Measurements from ENCODE around the gene CWC22.
"Not testable (repeated sequence)": the region's sequence is repeated elsewhere in the genome, so short reads cannot be mapped to it uniquely, and the experiment has no call there.

Gene CWC22

DNA sequence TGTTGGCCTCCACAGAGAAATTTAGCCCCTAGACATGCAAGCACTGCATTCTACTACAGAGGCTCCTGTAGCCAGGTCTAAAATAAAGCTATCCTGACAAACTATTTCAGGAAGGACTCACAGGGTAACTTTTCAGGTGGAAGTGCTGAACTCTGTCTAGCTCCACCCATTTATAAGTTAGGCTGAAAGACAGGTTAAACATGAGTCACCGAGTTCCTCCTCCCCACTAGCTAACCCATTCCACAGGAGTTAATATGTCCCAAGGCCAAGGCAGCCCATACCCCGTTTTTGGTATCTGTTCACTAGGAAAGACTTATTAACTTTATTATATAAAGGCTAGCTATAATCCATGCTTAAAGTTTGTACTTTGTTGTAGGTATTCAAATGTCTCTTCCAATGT is 3.5 kb downstream of the CWC22 start:
- no peak for DNase-seq

DNA sequence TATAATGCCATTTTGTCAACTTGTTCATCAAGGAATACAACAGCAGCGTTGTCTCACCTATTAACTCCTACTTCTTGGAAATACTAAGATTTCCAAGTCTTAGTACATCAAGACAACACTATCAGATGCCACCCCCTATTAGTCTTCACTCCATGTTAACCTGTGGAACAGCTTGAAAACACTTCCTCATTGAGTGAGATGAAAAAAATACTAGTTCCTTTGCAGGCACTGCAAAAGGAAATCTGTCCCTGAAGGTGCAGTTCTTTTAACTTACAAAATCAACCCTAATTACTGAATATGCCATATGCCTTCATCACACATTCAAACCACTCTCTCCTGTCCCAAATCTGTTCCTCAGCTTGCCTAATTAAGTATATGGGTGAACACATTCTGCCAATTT is 4.0 kb downstream of the CWC22 start:
- DNase-seq = no peak

DNA sequence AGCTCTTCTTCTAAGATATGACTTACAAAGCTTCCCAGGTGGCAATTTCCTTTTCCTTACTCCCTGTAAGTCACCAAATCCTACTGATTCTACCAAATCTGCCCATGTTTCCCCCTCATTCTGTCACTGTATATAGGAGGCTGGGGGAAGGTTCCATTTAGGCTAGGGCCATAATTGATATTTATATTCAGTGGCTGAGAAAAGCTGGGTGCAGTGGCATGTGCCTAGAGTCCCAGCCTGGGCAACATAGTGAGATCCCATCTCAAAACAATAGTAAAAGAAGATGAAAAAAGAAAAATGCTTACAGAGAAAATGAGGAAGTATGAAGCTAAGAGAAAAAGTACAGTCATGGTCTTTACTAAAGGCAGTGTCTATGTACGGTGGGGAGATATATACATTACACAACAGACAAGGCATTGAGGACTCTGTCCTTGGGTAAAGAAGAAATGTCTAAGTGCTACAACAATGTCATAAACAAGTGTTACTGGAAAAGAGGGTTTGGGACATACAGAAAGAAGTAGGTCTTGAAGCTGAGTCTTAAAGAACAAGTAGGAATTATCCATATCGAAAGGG is 4.8 kb downstream of the CWC22 start:
- no peak for DNase-seq

DNA sequence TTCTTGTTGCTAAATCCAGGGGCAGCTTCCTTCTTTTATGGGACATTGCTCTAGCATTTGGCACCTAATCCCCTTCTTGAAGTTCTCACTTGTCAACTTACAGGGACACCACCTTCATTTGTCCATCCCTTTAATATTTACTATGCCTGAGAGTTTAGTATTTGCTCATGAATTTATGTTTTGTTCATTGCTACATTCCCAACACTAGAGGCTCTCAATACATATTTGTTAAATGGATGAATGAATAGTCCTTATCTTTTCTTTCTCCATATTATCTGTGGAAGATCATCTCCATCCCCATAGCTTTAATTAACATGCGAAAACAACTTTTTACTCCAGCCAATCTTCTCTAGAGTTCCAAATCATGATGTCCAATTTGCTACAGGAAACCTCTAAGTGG is 5.4 kb downstream of the CWC22 start:
- no peak for DNase-seq

DNA sequence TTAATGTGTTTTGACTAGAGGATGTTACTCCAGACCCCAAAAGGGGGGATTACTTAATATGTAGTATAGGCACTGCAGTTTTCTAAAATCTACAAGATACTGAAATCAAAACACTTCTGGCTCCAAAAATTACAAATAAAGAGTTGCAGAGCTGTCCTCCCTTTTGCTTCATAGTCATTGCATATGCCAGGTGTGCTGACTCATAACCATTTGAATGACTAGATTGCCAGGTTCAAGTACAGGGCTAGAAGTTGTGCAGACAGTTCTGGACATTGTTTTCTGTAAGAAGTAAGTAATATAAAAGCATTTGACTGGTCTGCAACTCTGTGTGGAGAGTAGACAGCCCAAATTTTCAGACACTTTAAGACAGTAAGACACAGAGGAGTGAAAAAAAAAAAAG is 6.7 kb downstream of the CWC22 start:
- no peak for DNase-seq

DNA sequence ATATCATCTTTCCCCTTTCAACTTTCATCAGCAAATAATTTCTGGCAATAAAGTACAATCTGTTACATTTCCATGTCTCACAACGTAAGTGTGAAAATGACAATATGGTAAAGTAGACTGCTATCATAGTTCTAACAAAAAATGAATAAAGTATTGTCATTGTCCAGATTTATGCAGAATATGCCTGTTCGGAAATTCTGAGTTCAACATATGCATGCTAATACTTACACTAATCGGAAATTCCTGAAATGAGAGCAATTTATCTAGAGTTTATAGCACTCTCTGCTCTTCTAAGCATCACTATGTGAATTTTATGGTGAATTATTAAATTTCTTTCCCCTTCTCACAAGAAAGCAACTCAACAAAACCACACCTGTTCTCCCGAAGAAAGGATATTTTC is 8.1 kb downstream of the CWC22 start:
- no peak for DNase-seq

DNA sequence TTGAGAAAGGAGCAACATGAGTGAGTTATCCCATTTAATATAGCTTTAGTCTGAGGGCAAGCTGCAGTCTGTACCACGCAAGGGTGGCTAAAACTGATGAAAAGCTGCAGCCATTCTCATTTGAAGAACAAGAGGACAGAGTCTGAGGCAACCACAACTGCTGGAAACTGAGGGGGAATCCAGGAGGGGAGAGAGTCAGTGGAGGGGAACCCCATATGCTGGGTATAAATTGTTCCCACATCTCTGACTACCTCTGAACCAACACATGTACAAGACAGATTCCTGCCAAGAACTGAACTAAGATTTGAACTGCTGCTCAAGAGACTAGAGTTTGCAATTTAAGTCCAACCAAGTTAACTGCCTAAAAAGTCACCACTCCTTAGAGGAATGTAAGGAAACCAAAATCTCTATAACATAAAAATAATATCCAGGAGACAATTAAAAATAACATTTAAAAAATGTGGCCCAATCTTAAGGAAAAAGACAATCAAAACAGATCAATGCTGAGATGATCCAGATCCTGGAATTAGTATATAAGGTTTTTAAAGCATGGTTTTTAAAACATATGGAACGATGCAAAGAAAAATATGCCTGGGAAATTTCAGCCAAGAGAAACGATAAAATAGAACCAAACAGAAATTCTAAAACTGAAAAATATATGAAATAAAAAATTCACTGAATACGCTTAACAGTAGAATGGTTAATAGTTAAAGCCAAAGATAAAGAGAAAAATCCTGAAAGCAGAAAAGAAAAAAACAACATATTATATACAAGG is 11.2 kb downstream of the CWC22 start:
- DNase-seq = no peak

DNA sequence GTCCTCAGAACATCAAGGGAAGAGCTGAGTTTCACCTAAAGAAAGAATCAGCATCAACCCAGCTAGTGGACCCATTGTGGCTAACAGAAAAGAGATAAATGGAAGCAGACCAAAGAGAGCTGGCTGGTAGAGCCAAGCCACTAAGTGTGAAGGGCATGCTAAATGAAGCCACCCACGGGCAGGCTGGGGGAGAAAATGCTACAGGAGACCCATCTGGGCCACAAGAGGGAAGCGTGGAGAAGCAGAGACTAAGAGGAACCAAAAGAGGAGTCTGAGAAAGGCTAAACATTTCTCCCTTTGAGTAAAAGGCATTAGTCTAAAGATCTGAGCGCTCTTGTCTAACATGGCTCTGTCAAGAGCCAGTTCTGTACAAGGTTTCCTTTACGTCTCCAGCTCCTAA is 15.8 kb downstream of the CWC22 start:
- DNase-seq = no peak

DNA sequence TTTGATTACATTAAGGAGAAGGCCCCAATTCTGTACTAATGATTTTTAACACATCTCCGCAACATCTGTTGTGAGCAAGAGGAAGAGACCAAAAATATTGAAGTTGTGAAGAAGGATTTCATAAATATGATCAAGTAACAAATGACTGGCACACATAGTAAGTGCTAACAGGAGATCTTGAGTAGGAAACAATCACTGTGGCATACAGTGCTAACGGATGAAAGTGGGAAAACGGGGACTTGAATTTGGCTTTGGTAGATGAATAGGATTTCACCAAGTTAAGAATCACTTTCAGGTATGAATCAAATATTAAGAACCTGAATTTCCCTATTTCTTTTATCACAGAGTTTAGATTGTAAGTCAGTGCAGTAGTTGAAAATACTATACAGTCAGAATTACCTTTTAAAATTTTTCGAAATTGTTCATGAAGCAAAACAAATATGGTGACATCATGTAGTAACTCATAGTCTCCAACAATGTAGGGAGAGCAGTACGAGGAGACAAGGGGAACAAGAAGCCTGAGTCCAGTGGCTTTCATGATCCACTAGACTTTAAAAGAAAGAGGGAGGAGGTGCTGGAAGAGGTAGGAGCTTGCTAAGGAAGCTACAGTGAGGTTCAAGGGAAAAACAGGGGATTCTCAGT is 16.3 kb downstream of the CWC22 start:
- DNase-seq = no peak

DNA sequence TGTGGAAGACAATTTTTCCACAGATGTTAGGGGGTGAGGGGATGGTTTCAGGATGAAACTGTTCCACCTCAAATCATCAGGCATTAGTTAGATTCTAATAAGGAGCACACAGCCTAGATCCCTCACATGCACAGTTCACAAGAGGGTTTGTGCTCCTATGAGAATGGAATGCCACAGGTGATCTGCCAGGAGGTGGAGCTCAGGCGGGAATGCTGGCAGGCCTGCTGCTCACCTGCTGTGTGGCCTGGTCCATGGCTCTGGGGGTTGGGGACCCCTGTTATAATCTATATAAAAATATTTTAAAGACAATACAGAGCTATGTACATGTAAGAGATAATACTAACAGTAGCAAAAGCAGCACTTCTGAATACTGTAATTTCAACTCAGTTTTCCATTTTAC is 19.2 kb downstream of the CWC22 start:
- DNase-seq = no peak

DNA sequence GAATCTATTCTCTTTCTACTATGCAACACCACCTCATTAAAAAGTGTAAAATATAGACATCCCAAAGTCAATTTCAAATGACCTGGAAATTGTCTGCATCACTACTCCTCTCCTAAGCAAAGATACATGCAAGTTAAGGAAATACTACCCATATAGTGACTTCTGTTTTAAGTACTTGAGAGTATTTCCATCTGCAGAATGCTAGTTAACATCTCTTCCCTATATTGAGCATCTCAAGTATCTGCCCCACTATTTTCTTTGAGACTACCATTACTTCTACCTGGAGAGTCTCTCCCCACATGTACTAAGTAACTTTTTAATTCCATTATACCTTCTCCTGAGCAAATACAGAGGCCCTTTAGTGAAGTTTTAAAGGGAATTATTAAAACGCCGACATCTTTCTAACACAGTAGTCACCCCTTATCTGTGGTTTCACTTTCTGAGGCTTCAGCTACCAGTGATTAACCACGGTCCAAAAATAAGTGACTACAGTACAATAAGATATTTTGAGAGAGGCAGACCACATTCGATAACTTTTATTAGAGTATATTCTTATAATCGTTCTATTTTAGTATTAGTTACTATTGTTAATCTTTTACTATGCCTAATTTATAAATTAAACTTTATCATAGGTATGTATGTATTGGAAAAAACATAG is 21.8 kb downstream of the CWC22 start:
- DNase-seq = no peak

DNA sequence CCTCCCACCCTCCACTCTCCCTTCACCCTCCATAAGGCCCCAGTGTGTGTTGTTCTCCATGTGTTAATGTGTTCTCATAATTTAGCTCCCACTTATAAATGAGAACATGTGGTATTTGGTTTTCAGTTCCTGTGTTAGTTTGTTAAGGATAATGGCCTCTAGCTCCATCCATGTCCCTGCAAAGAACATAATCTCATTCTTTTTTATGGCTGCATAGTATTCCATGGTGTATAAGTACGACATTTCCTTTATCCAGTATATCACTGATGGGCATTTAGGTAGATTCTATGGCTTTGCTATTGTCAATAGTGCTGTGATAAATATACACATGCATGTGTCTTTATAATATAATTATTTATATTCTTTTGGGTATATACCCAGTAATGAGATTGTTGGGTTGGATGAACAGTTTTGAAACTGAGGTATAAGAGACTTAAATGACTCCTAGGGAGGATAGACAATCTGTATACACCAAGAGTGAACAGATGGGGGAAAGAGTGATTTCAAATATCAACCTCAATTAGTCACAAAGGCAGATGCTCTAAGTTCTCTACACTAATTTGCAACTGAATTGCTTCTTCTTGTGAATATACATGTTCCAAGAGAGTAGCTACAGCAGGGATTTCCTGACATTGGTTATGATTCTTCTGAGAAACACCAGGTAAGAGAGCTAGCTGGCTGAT is 23.7 kb downstream of the CWC22 start:
- no peak for DNase-seq

DNA sequence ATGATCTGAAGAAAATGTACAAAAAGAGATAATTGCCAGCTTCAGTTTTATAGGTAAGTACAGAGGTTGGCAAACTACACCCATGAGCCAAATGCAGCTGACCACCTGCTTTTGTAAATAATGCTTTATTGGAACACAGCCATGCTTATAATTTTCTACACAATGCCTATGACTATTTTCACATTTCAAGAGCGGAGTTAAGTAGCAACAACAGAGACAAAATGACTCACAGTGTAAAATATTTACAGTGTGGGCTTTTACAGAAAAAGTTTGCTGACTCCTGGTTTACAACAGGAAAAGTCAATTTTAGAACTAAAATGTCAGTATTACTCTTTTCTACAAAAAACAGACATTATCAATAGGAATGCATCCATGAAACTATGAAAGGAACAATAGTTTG is 26.0 kb downstream of the CWC22 start:
- no peak for DNase-seq

DNA sequence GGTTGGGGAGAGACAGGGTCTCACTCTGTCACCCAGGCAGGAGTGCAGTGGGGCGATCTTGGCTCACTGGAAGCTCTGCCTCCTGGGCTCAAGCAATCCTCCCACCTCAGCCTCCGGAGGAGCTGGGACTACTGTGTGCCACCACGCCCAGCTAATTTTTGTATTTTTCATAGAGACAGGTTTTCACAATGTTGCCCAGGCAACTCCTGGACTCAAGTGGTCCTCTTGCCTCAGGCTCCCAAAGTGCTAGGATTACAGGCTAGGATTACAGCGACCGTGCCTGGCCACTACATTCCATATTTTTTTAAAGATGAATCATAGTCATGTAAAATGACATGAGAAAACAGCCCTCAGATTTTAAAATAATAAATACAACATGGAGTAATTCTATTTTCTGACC is 32.3 kb downstream of the CWC22 start:
- DNase-seq = no peak

DNA sequence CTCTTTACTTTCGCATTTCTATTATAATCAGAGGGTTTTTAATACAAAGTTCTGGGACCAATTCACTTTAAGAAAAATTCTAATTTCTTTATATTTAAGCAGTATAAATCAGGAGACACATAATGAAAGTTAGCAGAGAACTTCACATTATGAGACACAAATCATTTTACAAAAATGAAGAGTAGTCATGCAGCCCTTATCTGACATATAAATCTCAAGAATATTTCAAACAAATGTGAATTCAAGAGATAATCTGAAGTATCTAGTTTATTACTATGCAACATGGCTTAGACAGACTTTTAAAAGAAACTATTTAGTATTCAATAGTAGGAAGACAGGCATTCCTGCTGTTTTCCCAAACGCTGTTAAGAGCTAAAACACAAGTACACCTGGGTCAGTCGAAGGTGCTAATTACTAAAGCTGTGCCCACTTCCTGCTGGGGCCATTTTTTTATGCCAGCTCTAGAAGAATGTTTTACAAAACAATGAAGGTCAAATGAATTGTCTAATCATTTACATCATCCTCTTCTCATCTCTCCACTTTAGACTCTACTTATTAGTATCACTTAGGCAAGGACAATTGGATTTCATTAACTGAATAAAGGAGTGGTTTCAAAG is 40.2 kb downstream of the CWC22 start:
- no peak for DNase-seq

DNA sequence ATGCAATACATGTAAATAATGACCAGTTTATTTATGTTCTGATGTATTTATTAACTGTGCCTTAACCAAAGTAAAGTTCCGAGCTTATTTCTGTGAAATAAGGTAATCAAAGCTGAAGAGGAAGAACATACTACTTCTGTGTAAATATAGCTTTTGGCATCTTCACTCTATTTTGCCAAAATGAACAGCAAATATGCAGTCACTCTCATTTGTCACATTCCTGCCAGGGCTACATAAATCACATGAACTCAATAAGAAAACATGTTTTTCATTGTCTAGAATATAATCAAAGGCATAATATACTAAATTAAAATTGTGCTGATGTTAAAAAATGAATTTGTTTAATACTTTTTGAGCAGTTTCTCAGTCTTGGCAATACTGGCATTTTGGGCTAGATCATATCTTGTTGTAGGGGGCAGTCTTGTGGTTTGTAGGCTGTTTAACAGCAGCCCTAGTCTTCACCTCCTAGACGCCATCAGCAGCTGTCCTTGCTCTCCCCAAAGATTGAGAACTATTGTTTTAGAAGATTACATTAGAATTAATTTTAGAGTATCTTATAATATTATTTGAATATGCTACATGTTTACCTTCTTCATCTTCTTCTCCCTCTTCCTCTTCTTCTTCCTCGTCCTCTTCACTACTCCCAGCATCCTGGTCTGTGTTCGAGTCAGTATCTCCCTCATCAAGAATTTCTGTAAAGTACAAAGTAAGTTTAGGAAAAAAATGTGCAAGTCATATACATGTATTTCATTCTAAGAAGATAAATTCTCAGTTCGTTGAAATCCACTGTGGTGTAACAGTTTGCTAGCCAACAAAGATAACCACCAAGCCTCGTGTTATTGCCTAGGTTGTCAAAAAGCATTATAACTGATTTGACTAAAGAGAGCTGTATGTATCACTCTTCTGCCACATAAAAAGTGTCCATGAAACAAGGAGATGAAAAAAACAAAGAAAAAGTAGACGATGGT is 41.5 kb downstream of the CWC22 start:
- DNase-seq = no peak

DNA sequence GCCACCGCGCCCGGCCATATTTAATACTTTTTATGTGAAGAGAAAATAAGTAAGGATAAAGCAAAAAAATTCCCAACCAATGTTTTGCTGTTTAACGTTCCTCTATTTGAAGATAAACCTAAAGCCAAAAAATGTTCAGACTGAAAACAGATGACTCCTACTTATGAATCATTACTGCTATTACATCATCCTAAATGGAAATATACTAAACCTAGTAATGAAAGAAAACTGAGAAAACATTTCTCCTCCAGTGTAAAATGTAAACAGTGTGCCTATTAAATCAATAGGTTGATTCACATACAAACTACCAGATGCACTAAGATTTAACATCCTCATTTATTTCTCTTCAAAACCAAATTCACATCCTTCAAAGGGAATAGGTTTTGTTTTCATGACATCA is 43.5 kb downstream of the CWC22 start:
- DNase-seq = no peak

DNA sequence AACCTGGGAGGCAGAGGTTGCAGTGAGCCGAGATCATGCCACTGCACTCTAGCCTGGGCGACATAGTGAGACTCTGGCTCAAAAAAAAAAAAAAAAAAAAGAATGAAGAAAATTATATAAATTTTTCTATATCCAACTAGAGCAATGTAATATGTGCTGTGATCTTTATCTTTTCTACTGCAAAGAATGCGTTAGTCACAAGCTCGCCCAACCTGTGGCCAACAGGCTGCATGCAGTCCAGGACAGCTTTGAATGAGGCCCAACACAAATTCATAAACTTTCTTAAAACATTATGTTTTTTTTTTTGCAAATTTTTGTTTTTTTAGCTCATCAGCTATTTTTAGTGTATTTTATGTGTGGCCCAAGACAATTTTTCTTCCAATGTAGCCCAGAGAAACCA is 48.8 kb downstream of the CWC22 start:
- DNase-seq = not testable (repeated sequence)

DNA sequence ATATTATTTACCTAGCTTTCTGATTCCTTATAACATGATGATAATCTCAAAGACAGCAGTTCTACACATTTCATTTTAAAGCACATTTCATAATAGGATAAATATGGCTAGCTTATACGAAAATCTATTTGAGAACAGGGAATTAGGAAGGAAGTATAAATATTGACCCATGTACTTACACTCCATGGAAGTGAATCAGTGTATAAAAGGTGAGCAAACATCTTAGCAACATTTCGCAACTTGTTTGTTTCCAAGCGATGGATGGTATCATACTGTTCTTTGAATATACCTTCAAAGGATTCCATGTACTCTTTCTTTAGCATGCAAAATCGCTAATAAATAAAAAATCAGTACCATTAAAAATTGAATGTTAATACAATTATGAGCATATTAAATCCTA is 53.1 kb downstream of the CWC22 start:
- no peak for DNase-seq

DNA sequence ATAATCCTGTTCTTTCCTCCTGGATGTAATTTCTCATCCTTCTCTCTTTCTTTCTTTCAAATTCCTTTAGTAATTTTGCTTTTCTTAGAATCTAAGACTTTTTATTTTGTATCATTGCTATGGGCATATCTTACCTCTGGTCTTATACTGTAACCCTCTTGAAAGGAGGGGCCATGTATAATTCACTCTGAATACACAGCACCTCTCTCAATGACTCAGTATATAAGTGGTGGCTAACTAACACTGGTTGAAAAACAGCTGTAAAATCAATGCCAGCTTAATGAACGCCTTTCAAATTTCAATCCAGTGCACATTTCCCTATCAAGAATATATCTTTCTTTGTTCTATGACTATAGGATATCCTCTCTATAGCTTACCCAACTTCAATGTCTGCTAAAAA is 53.7 kb downstream of the CWC22 start:
- DNase-seq = no peak

DNA sequence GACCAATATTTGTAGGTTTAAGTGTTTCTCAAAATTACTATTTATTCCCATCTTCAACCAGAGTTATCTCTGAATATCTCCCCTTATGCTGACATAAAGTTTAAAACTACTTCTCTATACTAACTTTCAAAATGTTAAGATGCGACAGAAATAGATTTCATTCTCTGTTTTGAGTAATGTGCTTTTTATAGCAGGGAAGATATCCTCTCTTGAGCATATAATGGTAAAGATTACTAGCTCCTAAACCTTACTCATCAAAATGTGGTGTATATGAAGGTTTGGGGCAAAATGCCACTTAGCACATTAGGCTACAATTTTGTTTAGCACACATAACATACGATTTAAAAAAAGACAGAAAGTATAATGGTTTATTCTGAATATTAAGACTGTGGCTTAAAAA is 54.4 kb downstream of the CWC22 start:
- no peak for DNase-seq
